AG04450 (cell line): ENCODE data around the gene DACT3. TPM values are rescaled to one million over a fixed set of nuclear protein-coding genes. Genes with fewer than 3 reads are reported as not detected.

Experiments
- CTCF ChIA-PET: fragments of 300-600, 350-600 bp; formaldehyde crosslinking; extraction: SDS; loops from one replicate; lab custom pipeline; 2022; ENCODE audit warnings: antibody characterized with exemption, inconsistent platforms; lab: Charles Lee
- POLR2A ChIA-PET: fragments of 350-600 bp; formaldehyde crosslinking; extraction: SDS; loops from one replicate; lab custom pipeline; 2021; ENCODE audit warnings: antibody characterized with exemption, inconsistent platforms; lab: Yijun Ruan, JAX
- DNase-seq: peaks from one replicate; pipeline ENCODE4 v3.0.0-alpha.2; 2011; ENCODE audit warnings: low read depth, low spot score
- H3K27ac ChIP-seq: one replicate; pipeline ENCODE4 v1.5.1; 2012; ENCODE audit warnings: low read depth, low read length, control low read depth
- H3K27me3 ChIP-seq: one replicate; pipeline ENCODE4 v1.6.0; 2012; ENCODE audit warnings: low read length; ENCODE audit not compliant: control insufficient read depth, insufficient read depth
- H3K4me3 ChIP-seq: 2 replicates; pipeline ENCODE4 v1.5.1; 2011; ENCODE audit warnings: mild to moderate bottlenecking, low read depth, low read length, control low read depth
- H3K9me3 ChIP-seq: 2 replicates; pipeline ENCODE4 v1.5.1; 2012; ENCODE audit warnings: low read length; ENCODE audit not compliant: control insufficient read depth, insufficient read depth
- CTCF ChIP-seq: IDR thresholded peaks from 2 replicates; pipeline ENCODE4 v1.5.1; 2011; ENCODE audit warnings: low read depth, low read length, control low read depth, inconsistent platforms
- polyA plus RNA-seq: library from polyadenylated mRNA; depleted of rRNA; stranded (reverse); fragments of >200 nt; gene quantifications from 2 replicates; pipeline ENCODE4 v1.2.3, GENCODE V29; 2011

The DACT3 gene
- polyA plus RNA-seq, 1 experiment: 6.1 TPM

- ChIA-PET POLR2A (interaction anchor here (0.6 kb wide), 1 partner anchor 11 kb away, joined by 5 read pairs; no protein-coding TSS in a partner anchor), CTCF (no interaction called here)
- no peak for TF ChIP-seq CTCF
- H3K9me3 ChIP-seq: peaks cover 4% of the 10 kb centered on the region; the same call in 1 of the 2 replicates
- peaks cover 7% of the 10 kb centered on the region for H3K27me3 ChIP-seq
- DNase-seq: no peak
- no peak overlapping the region for H3K4me3 ChIP-seq
- no peak overlapping the region for H3K27ac ChIP-seq
These were observed 26.8 kb downstream of the DACT3 start for GRCh38 chr19:46634045-46634655.

GRCh38 chr19:46633130-46633529, 27.9 kb downstream of the DACT3 start:
- TF ChIP-seq CTCF: no peak
- no peak overlapping the region for H3K4me3 ChIP-seq
- H3K9me3 ChIP-seq: peaks cover 4% of the 10 kb centered on the region; the same call in 1 of the 2 replicates
- ChIA-PET POLR2A (no interaction called here), CTCF (no interaction called here)
- H3K27me3 ChIP-seq: peaks cover 7% of the 10 kb centered on the region
- no peak overlapping the region for H3K27ac ChIP-seq
- no peak for DNase-seq

GRCh38 chr19:46631481-46631880, 29.5 kb downstream of the DACT3 start:
- no peak overlapping the region for H3K4me3 ChIP-seq
- H3K27ac ChIP-seq: no peak overlapping the region
- POLR2A ChIA-PET: interaction anchor here (0.8 to 1.4 kb wide), 2 partner anchors 15 to 30 kb away, joined by 4 to 6 read pairs; partner anchors contain the start of gene DACT3
- CTCF ChIA-PET: interaction anchor here (0.6 to 2.6 kb wide), 6 partner anchors 15 to 209 kb away, joined by 3 to 14 read pairs (median 4); partner anchors contain the start of gene DACT3
- peaks cover 4% of the 10 kb centered on the region; the same call in 1 of the 2 replicates for H3K9me3 ChIP-seq
- DNase-seq: no peak
- peaks cover 7% of the 10 kb centered on the region for H3K27me3 ChIP-seq
- no peak for TF ChIP-seq CTCF

GRCh38 chr19:46630586-46631205, 30.3 kb downstream of the DACT3 start:
- Histone ChIP-seq H3K27me3 (peaks cover 6% of the 10 kb centered on the region), H3K9me3 (peaks cover 4% of the 10 kb centered on the region; the same call in 1 of the 2 replicates), H3K27ac (no peak overlapping the region), H3K4me3 (no peak overlapping the region)
- CTCF ChIA-PET: interaction anchor here (1.0 to 2.6 kb wide), 4 partner anchors 14 to 31 kb away, joined by 3 to 14 read pairs (median 8); partner anchors contain the start of gene DACT3
- no peak for TF ChIP-seq CTCF
- DNase-seq: no peak
- POLR2A ChIA-PET: interaction anchor here (0.8 to 1.4 kb wide), 2 partner anchors 14 to 31 kb away, joined by 4 to 6 read pairs; partner anchors contain the start of gene DACT3
